GM21367 (cell line): ENCODE measurements around the gene HOMER3.
"Not testable (repeated sequence)": the region's sequence is repeated elsewhere in the genome, so short reads cannot be mapped to it uniquely, and the experiment has no call there.

Source experiments
- ATAC-seq: cut with Tn5 transposase; IDR thresholded peaks from one replicate; pipeline ENCODE4 v1.9.1; 2021; ENCODE audit not compliant: unreplicated experiment

Gene HOMER3

GRCh38 chr19:18954094-18954493 lies 13.1 kb upstream of the HOMER3 start:
- ATAC-seq: no peak

GRCh38 chr19:18952364-18953003 lies 11.5 kb upstream of the HOMER3 start:
- ATAC-seq: not testable (repeated sequence)

- ATAC-seq: no peak
Measured at GRCh38 chr19:18951721-18952281, 10.8 kb upstream of the HOMER3 start.

GRCh38 chr19:18949858-18950257 lies 8.8 kb upstream of the HOMER3 start:
- no peak for ATAC-seq

- no peak for ATAC-seq
Measured at GRCh38 chr19:18948976-18949356, 7.9 kb upstream of the HOMER3 start.

GRCh38 chr19:18948075-18948975 lies 7.3 kb upstream of the HOMER3 start:
- no peak for ATAC-seq

GRCh38 chr19:18946918-18947317 lies 5.9 kb upstream of the HOMER3 start:
- no peak for ATAC-seq

GRCh38 chr19:18946335-18946734 lies 5.3 kb upstream of the HOMER3 start:
- ATAC-seq: no peak

GRCh38 chr19:18945297-18945696 lies 4.3 kb upstream of the HOMER3 start:
- ATAC-seq: no peak

- ATAC-seq: no peak
Measured at GRCh38 chr19:18943465-18943864, 2.4 kb upstream of the HOMER3 start.

- no peak for ATAC-seq
Measured at GRCh38 chr19:18942692-18943091, 1.7 kb upstream of the HOMER3 start.

- ATAC-seq: no peak
Measured at GRCh38 chr19:18941628-18942354, 774 bp upstream of the HOMER3 start.

- ATAC-seq: no peak
Measured at GRCh38 chr19:18939922-18940768, 872 bp downstream of the HOMER3 start.

- no peak for ATAC-seq
Measured at GRCh38 chr19:18939163-18939562, 1.9 kb downstream of the HOMER3 start.

- ATAC-seq: no peak
Measured at GRCh38 chr19:18933297-18933696, 7.7 kb downstream of the HOMER3 start.

GRCh38 chr19:18932216-18932841 lies 8.7 kb downstream of the HOMER3 start:
- ATAC-seq: no peak

- ATAC-seq: no peak
Measured at GRCh38 chr19:18931316-18932162, 9.5 kb downstream of the HOMER3 start.

GRCh38 chr19:18929311-18929710 lies 11.7 kb downstream of the HOMER3 start:
- ATAC-seq: no peak
